Large intestine (tissue), 3 donors: ENCODE measurements around the gene ALDH1A2. TPM values are rescaled to one million over a fixed set of nuclear protein-coding genes. Genes with fewer than 3 reads are reported as not detected.

Experiments
- DNase-seq, 2 donors: peaks; one replicate each; pipeline versions ENCODE4 v3.0.0 to v3.0.0-alpha.2; 2013
- H3K27ac ChIP-seq: one replicate; pipeline ENCODE4 v1.5.1; 2013; ENCODE audit warnings: low read length
- H3K27me3 ChIP-seq: 2 replicates; pipeline ENCODE4 v1.6.1; 2013; ENCODE audit warnings: low read length; ENCODE audit not compliant: control insufficient read depth, insufficient read depth
- H3K36me3 ChIP-seq: 2 replicates; pipeline ENCODE4 v1.6.1; 2013; ENCODE audit warnings: low read length; ENCODE audit not compliant: control insufficient read depth, insufficient read depth
- H3K4me1 ChIP-seq: one replicate; pipeline ENCODE4 v1.6.1; 2013; ENCODE audit warnings: low read length; ENCODE audit not compliant: control insufficient read depth, insufficient read depth
- H3K4me3 ChIP-seq: one replicate; pipeline ENCODE4 v1.5.1; 2013; ENCODE audit warnings: low read length
- H3K9me3 ChIP-seq: one replicate; pipeline ENCODE4 v1.6.1; 2013; ENCODE audit warnings: mild to moderate bottlenecking, low read depth, low read length, moderate library complexity; ENCODE audit not compliant: control insufficient read depth
- WGBS: methylation state at CpG from one replicate; pipeline ENCODE4 v1.1.5; 2013; ENCODE audit warnings: low lambda C conversion rate; ENCODE audit not compliant: insufficient coverage; 5-methylcytosine and 5-hydroxymethylcytosine counted together
- polyA plus RNA-seq: library from polyadenylated mRNA; unstranded; fragments of 120-200 nt; gene quantifications from one replicate; pipeline ENCODE4 v1.2.1, GENCODE V29; 2013

The ALDH1A2 gene
- polyA plus RNA-seq, 1 donor, result 13.7 TPM

DNA sequence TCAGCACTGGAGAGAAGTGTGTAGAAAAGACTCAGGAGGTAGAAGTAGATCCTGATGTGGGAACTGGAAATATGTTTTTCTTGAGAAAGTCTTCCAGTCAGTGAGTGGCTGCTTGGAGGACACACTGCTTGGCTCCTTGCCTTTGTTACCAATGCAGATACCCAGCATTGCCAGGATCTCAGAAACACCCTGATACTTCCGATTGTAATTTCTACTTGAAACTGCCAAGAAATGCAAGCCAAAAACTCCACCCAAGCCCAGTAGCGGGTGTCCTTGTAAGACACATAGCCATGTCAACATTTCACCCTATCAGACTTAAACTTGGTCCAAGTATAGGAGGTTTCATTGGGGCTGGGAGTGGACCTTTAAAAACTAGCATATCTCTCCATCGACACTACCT, 141.8 kb downstream of the ALDH1A2 start:
- WGBS, result 100% methylated on average over 1 of the region's 3 CpGs
- no peak for DNase-seq
- H3K27me3 ChIP-seq, result no peaks in the 10 kb centered on the region

DNA sequence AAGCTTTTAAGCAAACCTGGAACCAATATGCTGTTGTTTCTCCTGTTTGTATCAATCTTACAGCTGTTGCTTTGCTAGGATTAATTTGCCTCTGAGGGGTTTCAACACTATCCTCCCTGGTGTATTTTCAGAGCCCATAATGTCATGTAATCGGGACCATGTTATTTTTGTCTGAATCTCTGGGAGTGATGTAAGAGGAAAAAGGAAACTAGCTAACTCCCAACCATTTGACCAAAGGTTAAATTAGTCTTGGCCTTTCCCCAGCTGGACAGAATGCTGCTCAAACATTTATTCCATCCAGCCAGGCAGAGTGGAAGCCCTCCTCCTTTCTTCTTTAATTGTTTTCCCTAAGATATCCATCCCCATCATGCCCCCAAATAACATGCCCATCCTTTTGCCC, 142.2 kb downstream of the ALDH1A2 start:
- no peaks in the 10 kb centered on the region for H3K27me3 ChIP-seq
- 20% methylated on average over 1 of the region's 1 CpG for WGBS
- no peaks in the 10 kb centered on the region for H3K36me3 ChIP-seq
- H3K4me3 ChIP-seq, result no peak overlapping the region
- H3K9me3 ChIP-seq, result no peaks in the 10 kb centered on the region
- no peak for DNase-seq
- no peak overlapping the region for H3K27ac ChIP-seq
- H3K4me1 ChIP-seq, result no peaks in the 10 kb centered on the region

More for the DNA sequence above, 141.8 kb downstream of the ALDH1A2 start:
- no peaks in the 10 kb centered on the region for H3K9me3 ChIP-seq
- no peak overlapping the region for H3K27ac ChIP-seq
- no peaks in the 10 kb centered on the region for H3K4me1 ChIP-seq
- no peaks in the 10 kb centered on the region for H3K36me3 ChIP-seq
- H3K4me3 ChIP-seq, result no peak overlapping the region

DNA sequence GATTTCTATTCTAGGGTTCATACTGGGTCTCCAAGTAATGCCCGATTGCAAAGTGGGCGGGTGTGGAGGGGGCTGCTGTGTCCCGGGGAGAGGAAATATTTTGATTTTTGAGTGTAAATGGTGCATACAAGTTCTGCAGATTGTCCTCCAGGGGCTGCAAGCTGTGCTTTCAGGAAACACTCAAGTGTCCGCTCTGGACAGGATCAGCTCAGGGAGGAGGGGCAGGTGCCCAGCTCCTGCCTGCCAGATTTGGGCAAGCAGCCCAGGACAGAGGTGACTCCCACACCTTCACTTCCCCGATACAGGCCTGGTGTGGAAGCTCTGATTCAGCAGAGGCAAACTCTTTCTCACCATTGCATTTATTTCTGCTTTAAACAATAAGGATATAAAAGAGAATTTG, 142.7 kb downstream of the ALDH1A2 start:
- DNase-seq, result no peak
- Histone ChIP-seq H3K4me3 (no peak overlapping the region), H3K4me1 (no peaks in the 10 kb centered on the region), H3K36me3 (no peaks in the 10 kb centered on the region), H3K27ac (no peak overlapping the region), H3K9me3 (no peaks in the 10 kb centered on the region), H3K27me3 (no peaks in the 10 kb centered on the region)
- WGBS, result no CpG with 5 or more reads among the region's 5 CpGs

DNA sequence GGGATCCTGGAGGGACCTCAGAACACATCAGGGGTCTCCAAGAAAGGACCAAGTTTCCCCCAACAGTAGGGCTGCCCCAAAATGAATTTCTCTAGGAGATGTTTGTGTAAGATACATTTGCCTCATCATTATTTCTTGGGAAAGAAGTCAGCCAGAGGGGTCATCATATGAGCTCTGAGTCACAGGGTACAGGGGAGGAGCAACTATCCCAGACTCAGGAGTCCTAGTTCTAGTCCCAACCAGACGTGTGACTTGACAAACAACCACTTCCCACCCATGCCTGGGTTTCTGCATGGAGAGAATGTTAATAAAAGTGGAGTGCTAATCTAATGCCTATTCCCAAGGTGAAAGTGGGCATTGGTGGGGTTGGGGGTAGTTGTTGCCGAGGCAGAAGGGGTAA, 144.1 kb downstream of the ALDH1A2 start:
- DNase-seq, result no peak
- Histone ChIP-seq H3K27ac (no peak overlapping the region), H3K36me3 (no peaks in the 10 kb centered on the region), H3K4me3 (no peak overlapping the region), H3K27me3 (no peaks in the 10 kb centered on the region), H3K4me1 (no peaks in the 10 kb centered on the region), H3K9me3 (no peaks in the 10 kb centered on the region)
- no CpG with 5 or more reads among the region's 2 CpGs for WGBS

DNA sequence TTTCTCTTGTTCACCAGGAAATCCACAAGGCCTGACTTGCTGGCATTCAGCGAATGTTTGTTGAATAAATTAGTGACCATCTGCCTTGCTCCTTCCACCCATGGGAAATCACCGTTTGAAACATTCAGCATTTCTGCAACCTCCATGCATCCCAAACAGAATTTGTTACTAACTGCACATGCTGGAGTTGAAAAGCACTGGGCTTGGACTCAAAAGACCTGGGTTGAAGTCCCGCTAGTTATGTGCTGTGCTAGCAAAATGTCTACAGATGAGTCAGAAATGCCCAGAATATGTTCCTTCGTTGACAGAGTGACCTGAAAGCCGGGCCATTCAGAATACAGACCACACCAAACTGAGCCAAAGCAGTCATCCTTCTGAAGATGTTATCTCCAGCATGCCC, 144.6 kb downstream of the ALDH1A2 start:
- no peaks in the 10 kb centered on the region for H3K9me3 ChIP-seq
- no peaks in the 10 kb centered on the region for H3K27me3 ChIP-seq
- H3K27ac ChIP-seq, result no peak overlapping the region
- no peak overlapping the region for H3K4me3 ChIP-seq
- no peaks in the 10 kb centered on the region for H3K4me1 ChIP-seq
- no peak for DNase-seq
- H3K36me3 ChIP-seq, result no peaks in the 10 kb centered on the region
- WGBS, result no CpG with 5 or more reads among the region's 5 CpGs

DNA sequence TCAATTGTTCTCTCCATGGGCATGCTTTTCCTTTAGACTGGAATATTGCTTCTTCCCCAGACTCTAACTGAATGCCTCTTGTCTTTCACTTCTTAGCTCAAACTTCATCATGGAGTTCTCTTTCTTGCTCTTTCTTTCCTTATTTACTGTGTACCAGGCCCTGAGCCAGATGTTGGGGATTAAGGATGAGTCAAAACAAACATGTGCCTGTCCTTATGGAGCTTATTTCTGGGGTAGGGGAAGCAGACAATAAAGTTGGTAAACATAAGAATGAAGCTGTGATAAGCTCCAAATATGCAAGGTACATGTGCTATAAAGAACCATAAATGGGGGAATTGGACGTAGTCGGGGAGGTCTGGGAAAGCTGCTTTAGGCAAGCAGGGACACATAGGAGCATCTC, 145.8 kb downstream of the ALDH1A2 start:
- DNase-seq, result no peak
- WGBS, result 33% methylated on average over 2 of the region's 2 CpGs
- no peaks in the 10 kb centered on the region for H3K9me3 ChIP-seq
- no peaks in the 10 kb centered on the region for H3K27me3 ChIP-seq
- no peak overlapping the region for H3K27ac ChIP-seq
- H3K4me3 ChIP-seq, result no peak overlapping the region
- H3K36me3 ChIP-seq, result no peaks in the 10 kb centered on the region
- no peaks in the 10 kb centered on the region for H3K4me1 ChIP-seq

DNA sequence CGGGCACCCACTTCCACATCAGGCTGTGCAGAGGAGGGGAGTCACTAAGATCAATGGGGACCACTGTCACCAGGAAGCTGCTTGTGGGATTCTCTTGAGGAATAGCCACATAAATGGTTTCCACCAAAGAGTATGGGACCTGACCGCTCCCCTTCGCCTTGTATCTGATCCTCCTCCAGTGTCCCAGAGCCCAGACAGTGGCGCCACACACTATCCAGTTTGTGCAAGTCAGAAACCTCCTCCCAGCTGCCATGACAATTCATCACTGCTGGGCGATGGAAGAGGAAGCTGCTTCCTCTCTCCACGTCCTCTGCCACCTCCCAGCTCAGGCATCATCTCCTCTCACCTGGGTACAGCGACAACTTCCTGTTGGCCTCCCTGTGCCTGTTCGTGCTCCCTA, 147.5 kb downstream of the ALDH1A2 start:
- Histone ChIP-seq H3K9me3 (no peaks in the 10 kb centered on the region), H3K27ac (no peak overlapping the region), H3K36me3 (no peaks in the 10 kb centered on the region), H3K4me3 (no peak overlapping the region), H3K27me3 (no peaks in the 10 kb centered on the region), H3K4me1 (no peaks in the 10 kb centered on the region)
- no peak for DNase-seq
- no CpG with 5 or more reads among the region's 8 CpGs for WGBS

DNA sequence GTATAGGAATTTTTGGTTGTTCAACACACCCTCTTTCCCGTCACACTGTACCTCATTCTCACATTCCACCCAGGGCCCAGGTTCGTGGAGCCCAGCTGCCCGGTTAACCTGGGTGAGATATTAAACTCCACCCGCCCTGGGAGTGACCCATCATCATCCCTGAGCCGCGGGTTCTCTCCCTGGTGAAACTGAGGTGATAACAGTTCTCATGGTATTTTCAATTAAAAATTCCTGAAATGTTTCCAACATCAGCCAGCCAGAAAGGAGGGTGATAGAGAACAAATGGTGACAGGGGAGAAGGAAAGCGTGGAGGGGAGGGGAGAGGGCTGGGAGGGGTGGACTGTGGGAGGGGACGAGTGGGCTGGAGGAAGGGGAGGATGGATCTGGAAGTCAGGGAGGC, 148.8 kb downstream of the ALDH1A2 start:
- Histone ChIP-seq H3K27ac (no peak overlapping the region), H3K4me3 (no peak overlapping the region), H3K4me1 (no peaks in the 10 kb centered on the region), H3K9me3 (no peaks in the 10 kb centered on the region), H3K36me3 (no peaks in the 10 kb centered on the region), H3K27me3 (no peaks in the 10 kb centered on the region)
- WGBS, result no CpG with 5 or more reads among the region's 8 CpGs
- DNase-seq, result no peak

DNA sequence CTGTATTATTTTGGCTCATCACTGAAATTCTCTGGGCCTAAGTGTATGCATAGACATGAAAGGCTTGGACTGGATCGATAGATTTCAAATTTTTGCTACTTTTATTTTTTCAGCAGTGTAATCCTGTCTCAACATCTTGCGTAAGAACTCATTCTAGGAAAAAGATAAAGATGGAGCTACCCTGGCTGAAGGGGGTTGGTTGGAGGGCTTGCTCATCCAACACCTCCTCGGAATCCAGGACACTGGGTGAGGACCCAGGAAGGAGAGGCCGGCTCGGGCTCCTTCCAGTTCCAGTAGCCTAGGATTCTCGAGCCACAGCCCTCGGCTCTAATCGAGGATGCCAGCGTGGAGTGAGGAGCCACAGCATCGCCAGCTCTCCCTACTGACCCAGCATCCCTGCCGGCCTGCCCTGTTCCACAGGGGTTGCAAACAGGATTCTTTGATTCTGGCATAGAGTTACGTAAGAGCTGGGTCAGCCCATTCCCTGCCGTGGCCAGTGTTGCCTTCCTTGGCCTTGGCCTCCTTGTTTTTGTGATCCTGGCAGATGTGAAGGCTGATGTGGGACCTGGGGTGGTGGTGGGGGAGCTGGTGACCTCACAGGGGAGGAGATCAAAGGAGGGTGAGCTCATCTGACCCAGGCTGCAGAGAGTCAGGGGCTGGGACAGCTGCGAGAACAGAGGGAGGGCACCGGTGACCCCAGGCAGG, 149.5 kb downstream of the ALDH1A2 start:
- DNase-seq, result no peak
- H3K27ac ChIP-seq, result no peak overlapping the region
- no peaks in the 10 kb centered on the region for H3K27me3 ChIP-seq
- WGBS, result 80% methylated on average over 1 of the region's 15 CpGs
- H3K4me1 ChIP-seq, result no peaks in the 10 kb centered on the region
- no peaks in the 10 kb centered on the region for H3K36me3 ChIP-seq
- H3K9me3 ChIP-seq, result no peaks in the 10 kb centered on the region
- H3K4me3 ChIP-seq, result no peak overlapping the region

DNA sequence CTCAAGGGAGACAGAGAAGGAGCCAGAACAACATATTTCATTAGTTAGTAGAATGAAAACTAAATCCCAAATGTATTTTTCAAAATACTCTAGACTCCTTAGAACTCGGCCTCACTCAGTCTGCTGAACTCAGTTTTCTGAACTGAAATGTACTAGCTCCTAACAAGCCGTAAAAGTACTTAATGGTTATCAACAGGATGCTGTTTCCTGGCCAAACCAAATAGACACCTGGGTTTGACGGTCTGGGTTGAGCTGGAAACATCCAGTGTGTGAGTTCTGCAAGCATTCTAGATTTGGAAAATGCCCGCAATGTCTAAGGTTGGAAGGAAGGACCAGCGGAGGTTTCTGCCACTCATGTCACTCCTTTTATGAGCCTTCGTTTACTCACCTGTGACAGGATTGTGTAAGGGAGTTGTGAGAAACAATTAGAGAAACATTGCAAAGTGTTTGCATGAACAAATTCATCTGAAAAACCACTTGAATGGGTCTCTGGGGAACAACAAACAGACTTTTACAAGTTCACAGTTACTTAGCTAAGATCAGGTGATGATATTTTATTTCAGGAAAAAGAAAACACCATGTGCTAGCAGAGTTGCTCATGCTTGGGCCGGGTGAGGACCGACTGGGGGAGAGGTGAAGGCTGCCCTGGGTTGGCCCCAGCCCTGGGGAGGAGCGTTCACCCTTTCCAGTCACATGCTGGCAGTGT, 151.0 kb downstream of the ALDH1A2 start:
- Histone ChIP-seq H3K36me3 (no peaks in the 10 kb centered on the region), H3K4me1 (no peaks in the 10 kb centered on the region), H3K9me3 (no peaks in the 10 kb centered on the region), H3K4me3 (no peak overlapping the region), H3K27me3 (no peaks in the 10 kb centered on the region), H3K27ac (no peak overlapping the region)
- WGBS, result 80% methylated on average over 1 of the region's 9 CpGs
- no peak for DNase-seq

DNA sequence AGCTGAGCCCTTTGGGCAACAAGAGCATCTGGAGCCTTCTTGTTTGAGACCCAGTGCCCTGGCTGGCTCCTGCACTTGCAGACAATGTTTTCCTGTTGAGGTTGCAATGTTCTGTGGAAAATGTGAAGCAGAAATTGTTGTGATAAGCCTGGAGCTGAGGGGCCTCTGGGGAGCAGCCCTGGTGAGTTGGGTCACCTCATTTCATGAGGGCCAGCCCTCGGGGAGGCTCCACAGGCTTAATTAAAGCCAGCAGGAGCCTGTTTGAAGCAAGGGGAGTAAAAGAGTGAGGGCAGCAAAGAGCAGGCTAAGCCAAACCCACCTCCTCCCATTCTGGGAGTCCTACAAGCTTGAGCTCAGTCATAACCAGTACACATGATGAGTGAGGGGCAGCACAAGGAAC, 154.3 kb downstream of the ALDH1A2 start:
- no peaks in the 10 kb centered on the region for H3K36me3 ChIP-seq
- no peaks in the 10 kb centered on the region for H3K9me3 ChIP-seq
- H3K27me3 ChIP-seq, result no peaks in the 10 kb centered on the region
- WGBS, result no CpG with 5 or more reads among the region's 1 CpG
- H3K4me3 ChIP-seq, result no peak overlapping the region
- DNase-seq, result no peak
- H3K27ac ChIP-seq, result no peak overlapping the region
- H3K4me1 ChIP-seq, result no peaks in the 10 kb centered on the region
